ENCODE results near the gene ODF2.
"Not testable (repeated sequence)": the region's sequence is repeated elsewhere in the genome, so short reads cannot be mapped to it uniquely, and the experiment has no call there.

The ODF2 gene

GRCh38 chr9:128455849-128456612, at the start of gene ODF2:
TSS of gene ODF2 (plus strand) at chr9:128456006. CDS start at chr9:128456092, 86 bp downstream.
- peak; percentile 96 for DNase-seq

- no peak for DNase-seq
These were observed 48.9 kb upstream of the ODF2 start for GRCh38 chr9:128406848-128407391.

- DNase-seq = no peak
These were observed 46.8 kb upstream of the ODF2 start for GRCh38 chr9:128408963-128409431.

- DNase-seq = no peak
These were observed 46.4 kb upstream of the ODF2 start for GRCh38 chr9:128409450-128409849.

- DNase-seq = no peak
These were observed 45.8 kb upstream of the ODF2 start for GRCh38 chr9:128409978-128410377.

GRCh38 chr9:128411364-128412119, 44.3 kb upstream of the ODF2 start:
- DNase-seq = no peak

- peak; percentile 68 for DNase-seq
These were observed 43.6 kb upstream of the ODF2 start for GRCh38 chr9:128412120-128412790.

- not testable (repeated sequence) for DNase-seq
These were observed 42.1 kb upstream of the ODF2 start for GRCh38 chr9:128413728-128414127.

- DNase-seq = no peak
These were observed 41.3 kb upstream of the ODF2 start for GRCh38 chr9:128414461-128414860.

GRCh38 chr9:128415281-128415680, 40.5 kb upstream of the ODF2 start:
- DNase-seq = no peak

- no peak for DNase-seq
These were observed 39.8 kb upstream of the ODF2 start for GRCh38 chr9:128416014-128416413.

GRCh38 chr9:128416432-128417019, 39.3 kb upstream of the ODF2 start:
- DNase-seq = no peak

- DNase-seq = peak; percentile 55
These were observed 36.5 kb upstream of the ODF2 start for GRCh38 chr9:128419061-128419925.

- DNase-seq = peak; percentile 59
These were observed 35.7 kb upstream of the ODF2 start for GRCh38 chr9:128420060-128420650.

GRCh38 chr9:128420651-128421481, 34.9 kb upstream of the ODF2 start, which contains the start of gene CERCAM:
TSS of gene CERCAM (plus strand) at chr9:128420857. CDS start at chr9:128420878, 21 bp downstream.
- DNase-seq = peak; percentile 54

GRCh38 chr9:128421482-128421996, 34.3 kb upstream of the ODF2 start:
- DNase-seq = no peak

- DNase-seq = not testable (repeated sequence)
These were observed 33.6 kb upstream of the ODF2 start for GRCh38 chr9:128422022-128422782.

GRCh38 chr9:128422783-128423150, 33.0 kb upstream of the ODF2 start:
- no peak for DNase-seq

- DNase-seq = not testable (repeated sequence)
These were observed 32.5 kb upstream of the ODF2 start for GRCh38 chr9:128423356-128423755.

All from NCI-H146 (cell line).